Cardiac muscle cell (in vitro differentiated cells and primary cell): ENCODE data around the gene LCN6. TPM values are rescaled to one million over a fixed set of nuclear protein-coding genes. Genes with fewer than 3 reads are reported as not detected.
"Not testable (repeated sequence)": the region's sequence is repeated elsewhere in the genome, so short reads cannot be mapped to it uniquely, and the experiment has no call there.

Source experiments
- DNase-seq, 2 donors: peaks; one replicate each; pipeline versions ENCODE4 v3.0.0 to v3.0.0-alpha.2; 2010 to 2017; ENCODE audit warnings: low read depth in 1 of 2, low spot score in 1 of 2
- H3K27ac ChIP-seq: fragments of 200-600 bp; sonication (generic); 2 replicates; pipeline ENCODE4 v1.5.1; 2016
- H3K27me3 ChIP-seq: fragments of 200-600 bp; sonication (generic); 2 replicates; pipeline ENCODE4 v1.6.0; 2016; ENCODE audit warnings: control low read depth
- H3K36me3 ChIP-seq: fragments of 200-600 bp; sonication (generic); 2 replicates; pipeline ENCODE4 v1.5.1; 2016; ENCODE audit warnings: control low read depth
- H3K4me1 ChIP-seq: fragments of 200-600 bp; sonication (generic); 2 replicates; pipeline ENCODE4 v1.8.1; 2017; ENCODE audit warnings: low read depth, mild to moderate bottlenecking, mixed run types
- H3K4me3 ChIP-seq: fragments of 200-600 bp; sonication (generic); 2 replicates; pipeline ENCODE4 v1.5.1; 2016; ENCODE audit warnings: mild to moderate bottlenecking
- H3K9me3 ChIP-seq: fragments of 200-600 bp; sonication (generic); 2 replicates; pipeline ENCODE4 v1.5.1; 2017; ENCODE audit warnings: low read depth, mild to moderate bottlenecking, control low read depth
- CTCF ChIP-seq: IDR thresholded peaks from 2 replicates; pipeline ENCODE4 v1.5.1; 2012; ENCODE audit warnings: low read depth, mild to moderate bottlenecking, low read length
- polyA plus RNA-seq: library from polyadenylated mRNA; unstranded; fragments of >200 nt; fragmentation: Nextera tagmentation; extraction: Ambion mirVana; gene quantifications from 2 replicates; pipeline ENCODE4 v1.2.1, GENCODE V29; 2016
- total RNA-seq: library from RNA; depleted of rRNA; stranded (reverse); fragments of >200 nt; gene quantifications from 2 replicates; pipeline ENCODE4 v1.2.3, GENCODE V29; 2016

Gene LCN6
- total RNA-seq: not detected in 2 replicates
- not detected in 2 replicates for polyA plus RNA-seq

- no peaks in the 10 kb centered on the region for H3K4me1 ChIP-seq
- H3K9me3 ChIP-seq: no peaks in the 10 kb centered on the region
- no peak for DNase-seq
- H3K27ac ChIP-seq: no peak within 1 kb of the TSS
- H3K27me3 ChIP-seq: no peaks in the 10 kb centered on the region
- no peaks in the 10 kb centered on the region for H3K36me3 ChIP-seq
- no peak within 1 kb of the TSS for H3K4me3 ChIP-seq
- no peak for TF ChIP-seq CTCF
These were observed at the start of gene LCN6 for GRCh38 chr9:136748201-136748600. TSS of gene LCN6 (minus strand) at chr9:136748525. CDS start at chr9:136748483, 42 bp downstream.

DNA sequence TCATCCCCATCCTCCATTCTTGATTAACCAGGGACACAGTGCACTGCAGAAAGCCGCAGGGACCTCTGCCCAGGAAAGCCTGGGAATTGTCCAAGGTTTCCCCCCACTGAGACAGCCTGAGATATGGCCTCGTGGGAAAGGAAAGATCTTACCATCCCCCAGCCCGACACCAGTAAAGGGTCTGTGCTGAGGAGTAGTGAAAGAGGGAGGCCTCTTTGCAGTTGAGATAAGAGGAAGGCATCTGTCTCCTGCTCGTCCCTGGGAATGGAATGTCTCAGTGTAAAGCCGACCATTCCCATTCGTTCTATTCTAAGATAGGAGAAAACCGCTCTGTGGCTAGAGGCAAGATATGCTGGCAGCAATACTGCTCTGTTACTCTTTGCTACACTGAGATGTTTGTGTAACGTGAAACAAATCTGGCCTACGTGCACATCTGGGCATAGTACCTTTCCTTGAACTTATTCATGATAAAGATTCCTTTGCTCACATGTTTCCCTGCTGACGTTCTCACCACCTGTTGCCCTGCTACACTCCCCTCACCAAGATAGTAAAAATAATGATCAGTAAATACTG lies 48.5 kb upstream of the LCN6 start:
- peak; percentile 78 to 94 for DNase-seq

GRCh38 chr9:136796238-136796774 lies 48.0 kb upstream of the LCN6 start, which contains the start of gene CCDC183:
TSS of gene CCDC183 (plus strand) at chr9:136796338. CDS start at chr9:136796398, 60 bp downstream.
- Histone ChIP-seq H3K27ac (peak within 1 kb of the TSS; percentile 99), H3K4me1 (peaks cover 50% of the 10 kb centered on the region), H3K27me3 (no peaks in the 10 kb centered on the region), H3K9me3 (no peaks in the 10 kb centered on the region), H3K36me3 (no peaks in the 10 kb centered on the region), H3K4me3 (no peak within 1 kb of the TSS)
- no peak for DNase-seq
- TF ChIP-seq CTCF: no peak

More for the DNA sequence above, 48.5 kb upstream of the LCN6 start:
- not testable (repeated sequence) for H3K9me3 ChIP-seq, H3K4me3 ChIP-seq, H3K36me3 ChIP-seq, H3K27me3 ChIP-seq
- Histone ChIP-seq H3K27ac (peak overlapping the region; percentile 99), H3K4me1 (peaks cover 53% of the 10 kb centered on the region)

DNA sequence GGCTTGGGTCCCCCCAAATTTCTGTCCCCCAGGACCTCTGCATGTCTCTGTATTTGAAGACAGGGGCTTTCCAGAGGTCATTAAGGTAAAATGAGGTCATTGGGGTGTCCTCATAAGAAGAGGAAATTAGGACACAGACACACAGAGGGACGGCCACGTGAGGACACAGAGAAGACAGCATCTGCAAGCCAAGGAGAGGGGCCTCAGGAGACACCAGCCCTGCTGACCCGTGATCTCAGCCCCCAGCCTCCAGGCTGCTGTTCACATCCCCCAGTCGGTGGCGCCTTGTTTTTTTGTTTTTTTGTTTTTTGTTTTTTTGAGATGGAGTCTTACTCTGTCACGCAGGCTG lies 46.6 kb upstream of the LCN6 start:
- no peak overlapping the region for H3K4me3 ChIP-seq
- no peaks in the 10 kb centered on the region for H3K27me3 ChIP-seq
- H3K4me1 ChIP-seq: peaks cover 55% of the 10 kb centered on the region
- no peaks in the 10 kb centered on the region for H3K36me3 ChIP-seq
- DNase-seq: no peak
- peak overlapping the region; percentile 99 for H3K27ac ChIP-seq
- no peak for TF ChIP-seq CTCF
- H3K9me3 ChIP-seq: no peaks in the 10 kb centered on the region

DNA sequence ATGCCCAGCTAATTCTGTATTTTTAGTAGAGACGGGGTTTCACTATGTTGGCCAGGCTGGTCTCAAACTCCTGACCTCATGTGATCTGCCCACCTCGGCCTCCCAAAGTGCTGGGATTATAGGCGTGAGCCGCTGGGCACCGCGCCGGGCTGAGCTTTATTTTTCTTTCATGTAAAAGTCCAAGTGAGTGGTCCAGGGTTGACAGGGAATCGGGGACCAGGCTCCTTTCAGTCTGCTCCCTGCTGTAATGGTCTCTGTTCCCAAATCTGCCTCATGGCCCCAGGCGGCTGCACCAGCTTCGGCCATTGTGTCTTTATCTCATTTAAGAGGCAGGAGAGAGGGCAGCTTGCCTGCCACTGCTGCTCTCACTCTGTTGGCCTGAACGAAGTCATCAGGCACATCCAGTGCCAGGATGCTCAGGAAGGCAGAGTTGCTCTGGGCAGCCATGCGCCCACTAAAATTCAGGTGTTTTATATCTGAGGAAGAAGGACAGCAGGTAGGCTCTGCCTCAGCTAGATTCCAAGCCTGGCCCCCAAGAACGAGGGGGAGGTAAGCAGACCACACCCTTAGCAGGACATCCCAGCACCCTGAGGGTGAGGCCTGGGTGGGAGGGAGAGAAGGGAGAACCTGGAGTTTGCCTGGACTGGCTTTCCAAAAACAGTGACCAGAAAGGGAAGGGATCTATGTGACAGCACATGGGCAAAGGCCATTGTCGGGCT lies 46.1 kb upstream of the LCN6 start:
- Histone ChIP-seq H3K36me3 (no peaks in the 10 kb centered on the region), H3K9me3 (no peaks in the 10 kb centered on the region), H3K4me3 (no peak overlapping the region), H3K27ac (peak overlapping the region; percentile 99), H3K27me3 (no peaks in the 10 kb centered on the region), H3K4me1 (peaks cover 59% of the 10 kb centered on the region)
- TF ChIP-seq CTCF: no peak
- no peak for DNase-seq
